NCI-H2227 (cell line): ENCODE results near the gene COG3.
"Not testable (repeated sequence)": the region's sequence is repeated elsewhere in the genome, so short reads cannot be mapped to it uniquely, and the experiment has no call there.

Experiments used
- DNase-seq: peaks from one replicate; lab custom pipeline; 2025; ENCODE audit not compliant: unreplicated experiment; lab: John Stamatoyannopoulos, UW

Gene COG3

DNA sequence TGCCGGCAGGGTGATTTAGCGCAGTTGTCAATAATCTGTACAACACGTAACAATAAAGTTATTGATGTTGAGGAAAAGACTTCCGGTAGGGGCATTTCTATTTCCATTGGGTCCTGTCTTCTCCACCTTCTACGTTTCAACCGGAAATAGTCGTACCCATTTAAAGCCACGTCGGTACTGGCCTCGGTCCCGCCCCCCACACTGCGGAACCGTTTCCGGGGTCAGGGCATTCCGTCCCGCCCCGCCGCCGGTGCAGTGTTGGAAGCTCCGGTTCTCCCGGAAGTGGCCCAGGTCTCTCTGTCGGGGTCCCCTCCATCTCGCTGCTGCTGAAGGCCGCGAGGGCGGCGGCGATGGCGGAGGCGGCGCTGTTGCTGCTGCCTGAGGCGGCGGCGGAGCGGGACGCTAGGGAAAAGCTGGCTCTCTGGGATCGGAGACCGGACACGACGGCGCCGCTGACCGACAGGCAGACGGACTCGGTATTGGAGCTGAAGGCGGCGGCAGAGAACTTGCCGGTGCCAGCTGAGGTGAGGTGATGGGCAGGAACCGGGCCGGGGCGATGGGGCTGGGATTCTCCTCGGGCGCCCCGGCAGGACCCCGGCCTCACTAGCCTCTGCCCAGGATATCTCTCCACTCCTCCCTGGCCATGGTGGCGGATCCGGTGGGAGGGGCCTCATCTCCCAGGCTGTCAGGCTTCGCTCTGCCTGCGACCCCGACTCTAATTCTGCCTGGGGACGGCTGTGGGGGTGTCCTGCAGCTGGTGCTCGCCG is at the start of gene COG3:
TSS of gene COG3 (plus strand) at position 253 of the 767 bp plus-strand sequence. CDS start at position 351, 98 bp downstream.
- DNase-seq, result peak; percentile 93

- DNase-seq, result no peak
Measured at GRCh38 chr13:45415112-45415511, 49.6 kb upstream of the COG3 start.

GRCh38 chr13:45416516-45417128 is 48.1 kb upstream of the COG3 start:
- DNase-seq, result peak; percentile 11

DNA sequence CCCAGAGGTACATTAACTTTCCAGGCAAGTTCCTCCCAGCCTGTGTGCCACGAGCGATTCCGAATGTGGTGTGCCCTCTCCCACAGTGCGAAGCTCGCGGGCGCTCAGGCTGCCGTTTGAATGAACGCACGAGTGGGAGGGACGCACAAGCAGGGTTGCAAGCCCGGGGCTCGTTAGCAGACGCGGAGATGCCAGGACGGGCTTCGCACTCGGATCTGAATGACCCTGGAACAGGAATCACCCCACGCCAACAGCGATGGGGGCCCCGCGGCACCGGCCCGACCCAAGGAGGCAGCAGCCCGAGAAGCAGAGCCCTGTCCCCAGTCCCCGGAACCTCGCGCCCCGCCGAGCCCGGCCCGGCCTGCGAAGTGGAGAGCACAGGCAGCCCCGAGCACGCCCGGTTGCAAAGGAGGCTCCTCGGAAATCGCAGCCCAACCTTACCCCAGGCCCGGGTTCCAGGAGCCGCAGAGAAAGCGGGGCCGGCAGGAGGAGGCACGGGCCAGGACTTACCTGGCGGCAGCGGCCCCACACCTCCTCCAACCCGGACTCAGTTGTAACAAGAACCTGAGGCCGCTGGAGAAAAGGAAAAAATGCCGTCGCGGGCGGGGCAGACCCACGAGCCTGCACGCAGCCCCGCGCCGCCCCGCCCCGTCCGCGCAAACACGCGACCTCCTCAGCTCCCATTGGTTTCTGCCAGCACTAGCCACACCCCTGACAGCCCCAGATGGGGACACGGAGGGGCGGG is 46.8 kb upstream of the COG3 start, which contains the start of gene SLC25A30:
TSS of gene SLC25A30 (minus strand) at position 584 of the 745 bp plus-strand sequence. CDS start 6,948 bp downstream, outside the sequence.
- peak; percentile 91 for DNase-seq

- DNase-seq, result not testable (repeated sequence)
Measured at GRCh38 chr13:45419389-45419788, 45.4 kb upstream of the COG3 start.

GRCh38 chr13:45419945-45420344 is 44.8 kb upstream of the COG3 start:
- DNase-seq, result no peak

DNA sequence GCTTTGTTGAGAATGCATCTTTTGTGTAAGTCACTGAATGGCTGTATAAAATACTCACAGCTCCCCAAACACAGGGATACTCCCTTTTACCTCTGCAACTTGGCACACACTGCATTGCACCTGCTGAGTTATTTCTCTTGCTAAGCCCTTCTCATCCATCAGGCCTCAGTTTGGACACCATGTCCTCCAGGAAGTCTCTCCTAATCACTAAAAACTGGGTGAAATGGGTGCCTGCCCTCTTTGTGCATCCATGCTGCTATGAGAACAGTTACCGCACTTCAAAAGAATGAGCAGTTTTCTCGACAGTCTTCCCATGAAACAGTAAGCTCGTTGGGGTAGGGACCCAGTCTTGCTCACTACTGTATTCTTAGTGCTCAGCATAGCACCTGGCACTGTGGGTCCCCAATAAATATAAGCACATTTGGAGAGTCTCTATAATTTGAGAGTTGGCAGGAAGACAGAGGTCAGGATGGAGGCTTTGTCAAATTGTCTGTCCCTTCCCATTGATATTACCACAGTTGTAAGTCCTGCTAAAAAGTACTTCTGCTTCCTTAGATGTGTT is 41.9 kb upstream of the COG3 start:
- DNase-seq, result no peak

GRCh38 chr13:45426056-45426841 is 38.5 kb upstream of the COG3 start:
- DNase-seq, result not testable (repeated sequence)

DNA sequence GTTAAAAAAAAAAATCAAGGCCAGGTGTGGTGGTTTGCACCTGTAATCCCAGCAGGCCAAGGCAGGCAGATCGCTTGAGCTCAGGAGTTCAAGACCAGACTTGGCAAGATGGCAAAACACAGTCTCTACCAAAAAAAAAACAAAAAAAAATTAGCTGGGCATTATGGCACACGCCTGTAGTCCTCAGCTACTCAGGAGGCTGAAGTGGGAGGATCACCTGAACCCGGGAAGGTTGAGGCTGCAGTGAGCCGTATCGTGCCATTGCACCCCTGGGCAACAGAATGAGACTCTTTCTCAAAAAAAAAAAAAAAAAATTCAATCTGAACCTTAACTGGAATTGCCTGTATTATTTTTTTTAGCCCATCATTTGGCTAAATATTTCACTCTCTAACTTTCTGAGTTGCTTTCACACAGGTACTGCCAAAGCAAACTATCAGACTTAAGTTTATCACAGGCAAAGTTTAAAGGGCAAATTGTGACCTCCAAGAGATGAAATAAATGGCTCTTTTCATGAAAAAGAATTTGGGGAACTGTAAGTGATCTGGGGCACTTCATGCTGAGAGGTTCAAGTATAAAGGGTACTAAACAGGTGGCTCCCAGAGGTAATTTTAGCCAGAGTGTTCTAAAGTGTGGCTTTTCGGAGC is 31.9 kb upstream of the COG3 start:
- DNase-seq, result no peak

- no peak for DNase-seq
Measured at GRCh38 chr13:45433381-45433790, 31.4 kb upstream of the COG3 start.

GRCh38 chr13:45434556-45435371 is 30.0 kb upstream of the COG3 start:
- DNase-seq, result no peak

GRCh38 chr13:45436332-45436731 is 28.4 kb upstream of the COG3 start:
- no peak for DNase-seq

DNA sequence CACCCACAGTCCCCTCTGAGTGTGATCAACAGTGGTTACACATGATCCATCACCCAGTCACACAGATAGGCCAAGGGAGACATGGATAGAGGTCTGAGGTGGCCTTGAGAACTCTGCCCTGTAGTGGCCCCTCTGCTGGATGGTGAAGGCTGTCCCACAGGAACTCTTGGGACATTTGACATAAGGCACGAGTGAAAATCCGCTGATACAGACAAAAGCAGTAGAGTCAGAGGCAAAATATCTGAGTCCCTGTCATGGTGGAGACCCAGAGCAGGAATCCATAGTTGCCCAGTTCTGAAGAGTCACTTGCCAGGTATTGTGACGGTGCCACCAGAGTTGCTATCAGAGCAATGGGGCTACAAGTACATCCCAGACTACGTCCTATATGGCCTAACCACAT is 27.8 kb upstream of the COG3 start:
- DNase-seq, result no peak

- no peak for DNase-seq
Measured at GRCh38 chr13:45437947-45438346, 26.8 kb upstream of the COG3 start.

DNA sequence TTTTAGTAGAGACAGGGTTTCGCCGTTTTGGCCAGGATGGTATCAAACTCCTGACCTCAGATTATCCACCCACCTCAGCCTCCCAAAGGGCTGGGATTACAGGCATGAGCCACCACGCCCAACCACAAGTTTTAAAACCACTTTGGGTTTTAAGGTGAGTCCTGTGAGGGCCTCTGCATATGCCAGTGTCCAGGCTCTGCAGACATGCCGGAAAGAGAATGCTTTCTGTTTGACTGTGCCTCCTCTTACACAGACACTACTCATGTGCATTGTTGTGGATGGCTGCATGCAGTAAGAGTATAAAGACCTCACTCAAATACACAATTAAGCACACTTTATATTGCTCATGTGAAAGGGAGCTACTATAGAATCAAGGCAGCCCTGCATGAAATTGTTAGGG is 25.7 kb upstream of the COG3 start:
- DNase-seq, result no peak

- no peak for DNase-seq
Measured at GRCh38 chr13:45439781-45440462, 24.8 kb upstream of the COG3 start.

GRCh38 chr13:45441633-45442032 is 23.1 kb upstream of the COG3 start:
- DNase-seq, result no peak

- DNase-seq, result no peak
Measured at GRCh38 chr13:45445053-45445452, 19.7 kb upstream of the COG3 start.

- no peak for DNase-seq
Measured at GRCh38 chr13:45446181-45446580, 18.6 kb upstream of the COG3 start.
